Heart right ventricle (tissue), 16 donors: ENCODE data around the gene FASN. TPM values are rescaled to one million over a fixed set of nuclear protein-coding genes. Genes with fewer than 3 reads are reported as not detected.
A peak's percentile ranks its signal among the peaks of the same experiment; 100 is the strongest.

ENCODE experiments used
- ATAC-seq, 8 donors: fragments of 200-7000 bp; cut with Tn5 transposase; one replicate each; pipeline ENCODE4 v1.9.1; 2020; ENCODE audit warnings: mild to moderate bottlenecking in 8 of 8, moderate library complexity in 8 of 8, moderate number of reproducible peaks in 1 of 8
- DNase-seq, 2 donors: peaks; one replicate each; pipeline ENCODE4 v3.0.0-alpha.2; 2020
- H3K27ac ChIP-seq, 10 donors: fragments of 200-600 bp; sonication (generic) in 2 of 10; one replicate each; pipeline versions ENCODE4 v1.5.0 to v1.8.0; 2020 to 2022; ENCODE audit warnings: mild to moderate bottlenecking in 3 of 10
- H3K27me3 ChIP-seq, 7 donors: fragments of 200-600 bp; one replicate each; pipeline ENCODE4 v1.8.0; 2021 to 2022; ENCODE audit warnings: mild to moderate bottlenecking in 2 of 7
- H3K36me3 ChIP-seq, 9 donors: fragments of 200-600 bp; sonication (generic) in 1 of 9; one replicate each; pipeline versions ENCODE4 v1.5.0 to v1.8.0; 2020 to 2022; ENCODE audit warnings: mild to moderate bottlenecking in 2 of 9
- H3K4me1 ChIP-seq, 9 donors: fragments of 200-600 bp; sonication (generic) in 1 of 9; one replicate each; pipeline versions ENCODE4 v1.5.0 to v1.8.0; 2020 to 2022; ENCODE audit warnings: mild to moderate bottlenecking in 4 of 9
- H3K4me3 ChIP-seq, 10 donors: fragments of 200-600 bp; sonication (generic) in 2 of 10; one replicate each; pipeline versions ENCODE4 v1.5.0 to v1.8.0; 2020 to 2022; ENCODE audit warnings: mild to moderate bottlenecking in 7 of 10, moderate library complexity in 2 of 10
- H3K9me3 ChIP-seq, 11 donors: fragments of 200-600 bp in 10 of 11; sonication (generic) in 2 of 11; one replicate each; pipeline versions ENCODE4 v1.5.0 to v1.8.0; 2013 to 2022; ENCODE audit warnings: mild to moderate bottlenecking in 2 of 11, control low read depth in 1 of 11, moderate library complexity in 1 of 11
- WGBS, 2 donors: extraction: QIAGEN DNeasy Blood & Tissue Kit; methylation state at CpG; one replicate each; pipeline ENCODE4 v1.1.7; 2013; ENCODE audit warnings: inconsistent platforms in 1 of 2; 5-methylcytosine and 5-hydroxymethylcytosine counted together
- intact Hi-C, 10 donors: fragments of 100-400 bp; cut with DNase I; formaldehyde crosslinking; loops; one replicate each; pipeline versions ENCODE4 v1.11.1 to v1.14.2; 2022
- polyA plus RNA-seq, 2 donors: library from polyadenylated mRNA; stranded (reverse); fragments of 200-250 nt; gene quantifications; one replicate each; pipeline ENCODE4 v1.2.3, GENCODE V29; 2013
- total RNA-seq, 10 donors: library from RNA; stranded (reverse); fragmentation: NEBNext Ultra II Directional in 3 of 10; extraction: Animal tissue kit (Norgen Biotek cat#: 25700) in 3 of 10; gene quantifications; one replicate each; pipeline versions ENCODE4 v1.2.1 to v1.2.4, GENCODE V29; 2021 to 2023
- TF ChIP-seq, protein P1 (sequence below), 9 donors: fragments of 200-600 bp; sonication (generic) in 2 of 9; IDR thresholded peaks; one replicate each; pipeline versions ENCODE4 v1.5.0 to v1.8.0; 2021 to 2022; ENCODE audit warnings: antibody characterized with exemption in 9 of 9, mild to moderate bottlenecking in 5 of 9, moderate library complexity in 1 of 9
- donor health status: Arrhythmogenic right ventricular cardiomyopathy.
- donor health status: ischemic (EF 13 %, LVEDD 7.1; RV severe dilation, severe dysfunction).
- donor health status: healthy with polysubstance abuse.
- donor health status: DM: no; HTN: yes; CAD: no.
- donor health status: DM: no; HTN: no; CAD: no.
- donor health status: ischemic (EF 25% LVEDD 6.9; RV normal size, moderate dysfunction).
- donor health status: ischemic (EF 25% LVEDD 5.7; RV mildly dilated, moderate dysfunction).
- donor health status: healthy.
- donor health status: DM: yes; HTN: yes; CAD: no.
- donor health status: Ischemic cardiomyopathy.
- donor health status: ischemic (EF 35%, LVEDD 5.7; RV mildly dilated, moderate dysfunction).
- donor health status: nonischemic (EF 11% LVEDD 7.7; RV severe dilation, severe dysfunction).
- donor health status: DM: yes; HTN: yes; CAD: no.
- donor health status: PGD.
- donor health status: ischemic (EF 29% LVEDD 5.4; RV normal size, mild dysfunction).
- donor health status: nonischemic (EF 23%, LVEDD 6.1; RV moderate dilation, normal function).

Gene FASN
- total and polyA plus RNA-seq, 12 donors, result 9.0 to 62.4 (median 20.4) TPM

GRCh38 chr17:82053556-82054263 lies 44.3 kb downstream of the FASN start:
- ATAC-seq (no peak), DNase-seq (no peak)
- Histone ChIP-seq H3K4me1 (peaks cover 12 to 39% (median 28%) of the 10 kb centered on the region in 9 donors), H3K36me3 (peaks cover 3 to 72% (median 29%) of the 10 kb centered on the region in 9 donors), H3K4me3 (peak overlapping the region in 2 of 10 donors; percentile 86 to 91), H3K27me3 (no peaks in the 10 kb centered on the region), H3K9me3 (no peaks in the 10 kb centered on the region), H3K27ac (no peak overlapping the region)
- 93 to 94% methylated on average over 28 of the region's 28 CpGs for WGBS, 2 donors
- intact Hi-C loops, result loop anchor here in 1 of 10 donors (5.0 kb wide), 1 partner anchor 44 kb away; the partner anchor contains the start of gene FASN
- TF ChIP-seq, protein P1, sequence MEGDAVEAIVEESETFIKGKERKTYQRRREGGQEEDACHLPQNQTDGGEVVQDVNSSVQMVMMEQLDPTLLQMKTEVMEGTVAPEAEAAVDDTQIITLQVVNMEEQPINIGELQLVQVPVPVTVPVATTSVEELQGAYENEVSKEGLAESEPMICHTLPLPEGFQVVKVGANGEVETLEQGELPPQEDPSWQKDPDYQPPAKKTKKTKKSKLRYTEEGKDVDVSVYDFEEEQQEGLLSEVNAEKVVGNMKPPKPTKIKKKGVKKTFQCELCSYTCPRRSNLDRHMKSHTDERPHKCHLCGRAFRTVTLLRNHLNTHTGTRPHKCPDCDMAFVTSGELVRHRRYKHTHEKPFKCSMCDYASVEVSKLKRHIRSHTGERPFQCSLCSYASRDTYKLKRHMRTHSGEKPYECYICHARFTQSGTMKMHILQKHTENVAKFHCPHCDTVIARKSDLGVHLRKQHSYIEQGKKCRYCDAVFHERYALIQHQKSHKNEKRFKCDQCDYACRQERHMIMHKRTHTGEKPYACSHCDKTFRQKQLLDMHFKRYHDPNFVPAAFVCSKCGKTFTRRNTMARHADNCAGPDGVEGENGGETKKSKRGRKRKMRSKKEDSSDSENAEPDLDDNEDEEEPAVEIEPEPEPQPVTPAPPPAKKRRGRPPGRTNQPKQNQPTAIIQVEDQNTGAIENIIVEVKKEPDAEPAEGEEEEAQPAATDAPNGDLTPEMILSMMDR (IDR thresholded peaks at IDR 0.05), result no peak

- peaks cover 12 to 39% (median 28%) of the 10 kb centered on the region in 9 donors for H3K4me1 ChIP-seq
- TF ChIP-seq, protein P1 (IDR thresholded peaks at IDR 0.05), result no peak
- H3K9me3 ChIP-seq, result no peaks in the 10 kb centered on the region
- DNase-seq (no peak), ATAC-seq (no peak)
- peaks cover 3 to 72% (median 29%) of the 10 kb centered on the region in 9 donors for H3K36me3 ChIP-seq
- WGBS, 2 donors, result 90 to 92% methylated on average over 19 of the region's 19 CpGs
- H3K27me3 ChIP-seq, result no peaks in the 10 kb centered on the region
- H3K4me3 ChIP-seq, result peak overlapping the region in 7 of 10 donors; percentile 73 to 97 (median 86)
- H3K27ac ChIP-seq, result no peak overlapping the region
- intact Hi-C loops, result loop anchor here in 1 of 10 donors (5.0 kb wide), 1 partner anchor 44 kb away; the partner anchor contains the start of gene FASN
These were observed 44.9 kb downstream of the FASN start for GRCh38 chr17:82053130-82053529.

DNA sequence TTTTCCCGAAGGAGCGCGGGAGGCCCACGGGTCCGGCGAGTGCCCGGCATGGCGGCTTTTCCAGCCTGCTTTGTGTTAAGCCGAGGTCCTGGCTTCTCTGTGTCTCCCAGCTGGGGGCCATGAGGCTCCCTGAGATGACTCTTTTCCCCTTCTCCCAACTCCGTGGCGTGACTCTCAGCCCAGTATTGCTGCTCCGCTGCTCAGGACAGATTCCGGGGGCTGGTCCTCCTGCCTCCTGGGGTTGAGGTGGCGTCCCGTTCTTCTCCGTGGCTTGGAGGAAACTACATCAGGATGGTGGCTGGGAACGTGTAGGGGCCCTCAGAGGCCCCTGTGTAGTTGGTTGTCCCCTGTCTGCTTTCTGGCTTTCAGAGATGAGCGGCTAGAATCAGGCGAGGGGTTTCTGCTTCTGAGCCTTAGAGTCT lies 45.4 kb downstream of the FASN start:
- no peak for ATAC-seq
- intact Hi-C loops, result loop anchor here in 1 of 10 donors (5.0 kb wide), 1 partner anchor 45 kb away; the partner anchor contains the start of gene FASN
- peaks cover 12 to 39% (median 28%) of the 10 kb centered on the region in 9 donors for H3K4me1 ChIP-seq
- peaks cover 3 to 72% (median 25%) of the 10 kb centered on the region in 9 donors for H3K36me3 ChIP-seq
- no peaks in the 10 kb centered on the region for H3K27me3 ChIP-seq
- H3K4me3 ChIP-seq, result peak overlapping the region; percentile 46 to 97 (median 83)
- DNase-seq, result no peak
- peak overlapping the region in 6 of 10 donors; percentile 22 to 78 (median 64) for H3K27ac ChIP-seq
- TF ChIP-seq, protein P1 (IDR thresholded peaks at IDR 0.05), result no peak
- 23 to 27% methylated on average over 18 to 19 of the region's 19 CpGs for WGBS, 2 donors
- H3K9me3 ChIP-seq, result no peaks in the 10 kb centered on the region

DNA sequence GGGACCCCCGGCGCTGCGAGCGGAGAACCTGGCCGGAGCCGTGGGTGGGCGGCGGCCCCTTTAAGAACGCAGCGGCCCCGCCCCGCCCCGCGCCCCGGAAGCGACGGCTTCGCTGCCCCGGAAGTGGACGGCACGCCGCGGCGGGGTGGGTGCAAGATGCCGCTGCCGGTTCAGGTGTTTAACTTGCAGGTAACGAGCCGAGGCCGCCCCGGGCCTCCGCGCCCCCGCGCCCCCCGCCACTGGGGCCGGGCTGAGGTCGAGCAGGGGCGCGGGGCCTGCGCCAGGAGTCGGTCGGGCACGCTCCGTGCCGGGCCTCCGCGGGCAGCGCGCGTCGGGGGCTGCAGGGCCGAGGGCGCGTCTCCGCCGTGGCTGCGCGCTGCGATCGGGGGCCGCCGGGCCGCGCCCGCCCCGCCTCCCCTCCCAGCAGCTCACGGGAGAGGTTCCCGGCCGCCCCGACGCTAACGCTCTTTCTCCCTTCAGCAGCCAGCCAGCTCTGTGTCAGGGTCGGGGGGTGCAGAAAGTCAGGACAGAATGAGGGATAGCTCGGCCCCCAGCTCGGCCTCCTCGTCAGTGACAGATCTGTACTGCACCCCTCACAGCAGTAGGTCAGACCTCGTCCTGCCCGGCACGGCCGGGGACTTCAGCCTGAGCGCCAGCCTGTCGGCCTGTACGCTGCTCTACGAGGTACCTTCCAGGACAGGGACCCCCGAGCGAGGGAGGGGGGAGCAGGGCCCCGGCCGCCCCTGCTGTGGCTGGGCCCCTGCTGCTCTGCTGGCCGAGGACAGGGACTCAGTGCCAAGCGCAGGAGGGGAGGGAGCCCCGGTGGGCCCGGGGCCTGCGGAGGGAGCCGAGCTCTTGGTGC lies 46.0 kb downstream of the FASN start, which contains the start of the genes GPS1 and RFNG:
Gene GPS1 (plus strand): TSS at position 123 of the 862 bp plus-strand sequence. CDS start 34 bp downstream, at position 157.
Gene RFNG (minus strand): TSS at position 36 of the 862 bp plus-strand sequence. CDS start 45 bp downstream, outside the sequence.
- ATAC-seq (peak; percentile 27 to 82 (median 70)), DNase-seq (peak; percentile 69 to 84)
- intact Hi-C loops, result loop anchor here in 1 of 10 donors (5.0 kb wide), 1 partner anchor 45 kb away; the partner anchor contains the start of gene FASN
- Histone ChIP-seq H3K4me3 (peak within 1 kb of the TSS; percentile 73 to 97 (median 84)), H3K4me1 (peaks cover 12 to 39% (median 28%) of the 10 kb centered on the region in 9 donors), H3K36me3 (peaks cover 3 to 72% (median 19%) of the 10 kb centered on the region in 9 donors), H3K27me3 (no peaks in the 10 kb centered on the region), H3K27ac (peak within 1 kb of the TSS in 9 of 10 donors; percentile 15 to 85 (median 71)), H3K9me3 (no peaks in the 10 kb centered on the region)
- WGBS, 2 donors, result 1% methylated on average over 78 to 94 of the region's 94 CpGs
- TF ChIP-seq, protein P1 (IDR thresholded peaks at IDR 0.05), result no peak
